HG03442 (cell line): ENCODE results near the gene ERBB2.
A peak's percentile ranks its signal among the peaks of the same experiment; 100 is the strongest.
"Not testable (repeated sequence)": the region's sequence is repeated elsewhere in the genome, so short reads cannot be mapped to it uniquely, and the experiment has no call there.

ENCODE experiments used
- ATAC-seq: cut with Tn5 transposase; IDR thresholded peaks from one replicate; pipeline ENCODE4 v1.9.1; 2021; ENCODE audit warnings: mild to moderate bottlenecking, moderate library complexity; ENCODE audit not compliant: unreplicated experiment

ERBB2 gene

GRCh38 chr17:39677542-39678339 lies 22.1 kb upstream of the ERBB2 start:
- ATAC-seq: no peak

GRCh38 chr17:39678340-39679116 lies 21.3 kb upstream of the ERBB2 start:
- ATAC-seq: no peak

- no peak for ATAC-seq
Observed at GRCh38 chr17:39679521-39680192, 20.2 kb upstream of the ERBB2 start.

GRCh38 chr17:39683295-39683939 lies 16.4 kb upstream of the ERBB2 start:
- ATAC-seq: no peak

GRCh38 chr17:39684369-39685192 lies 15.3 kb upstream of the ERBB2 start:
- ATAC-seq: no peak

GRCh38 chr17:39687101-39687545 lies 12.7 kb upstream of the ERBB2 start:
- no peak for ATAC-seq

- peak; percentile 88 for ATAC-seq
Observed at GRCh38 chr17:39687546-39688474, 12.1 kb upstream of the ERBB2 start, which contains the start of gene PGAP3. TSS of gene PGAP3 (minus strand) at chr17:39688057. CDS start at chr17:39688014, 43 bp downstream.

- no peak for ATAC-seq
Observed at GRCh38 chr17:39688475-39688835, 11.4 kb upstream of the ERBB2 start.

GRCh38 chr17:39688945-39689344 lies 10.9 kb upstream of the ERBB2 start:
- no peak for ATAC-seq

- no peak for ATAC-seq
Observed at GRCh38 chr17:39694593-39694992, 5.3 kb upstream of the ERBB2 start.

- ATAC-seq: no peak
Observed at GRCh38 chr17:39695089-39695474, 4.8 kb upstream of the ERBB2 start.

GRCh38 chr17:39696731-39697130 lies 3.1 kb upstream of the ERBB2 start:
- no peak for ATAC-seq

- ATAC-seq: no peak
Observed at GRCh38 chr17:39697961-39698360, 1.9 kb upstream of the ERBB2 start.

GRCh38 chr17:39699157-39699817 lies 577 bp upstream of the ERBB2 start:
- not testable (repeated sequence) for ATAC-seq

GRCh38 chr17:39700148-39700987 lies 504 bp downstream of the ERBB2 start:
- ATAC-seq: no peak

- no peak for ATAC-seq
Observed at GRCh38 chr17:39701012-39701783, 1.3 kb downstream of the ERBB2 start.
